Transverse colon (tissue), 4 donors: ENCODE results near the gene DENND2D. TPM values are rescaled to one million over a fixed set of nuclear protein-coding genes. Genes with fewer than 3 reads are reported as not detected.

Experiments
- DNase-seq: peaks from one replicate; pipeline ENCODE4 v3.0.0-alpha.2; 2019
- H3K27ac ChIP-seq, 4 donors: fragments of 200-600 bp; sonication (generic); 2 replicates each; pipeline ENCODE4 v1.5.1; 2016 to 2018; ENCODE audit warnings: inconsistent platforms in 4 of 4
- H3K27me3 ChIP-seq: fragments of 200-600 bp; sonication (generic); 2 replicates; pipeline ENCODE4 v1.5.1; 2017; ENCODE audit warnings: inconsistent platforms
- H3K36me3 ChIP-seq, 4 donors: fragments of 200-600 bp; sonication (generic); 2 replicates each; pipeline ENCODE4 v1.5.1; 2017 to 2019; ENCODE audit warnings: inconsistent platforms in 4 of 4
- H3K4me1 ChIP-seq, 4 donors: fragments of 200-600 bp; sonication (generic); 2 replicates each; pipeline ENCODE4 v1.5.1; 2017 to 2020; ENCODE audit warnings: inconsistent platforms in 4 of 4
- H3K4me3 ChIP-seq, 4 donors: fragments of 200-600 bp; sonication (generic); 1 replicate in 1 of 4; 2 replicates in 3 of 4; pipeline versions ENCODE4 v1.5.1 to v1.6.1; 2017 to 2019; ENCODE audit warnings: inconsistent platforms in 4 of 4
- H3K9me3 ChIP-seq, 2 donors: fragments of 200-600 bp; sonication (generic); 2 replicates each; pipeline ENCODE4 v1.5.1; 2017 to 2019; ENCODE audit warnings: inconsistent platforms in 2 of 2
- CTCF ChIP-seq, 5 experiments: fragments of 200-600 bp in 3 of 5; fragments of 450-650 bp in 2 of 5; sonication (generic) in 3 of 5; IDR thresholded peaks; 1 replicate in 2 of 5; 2 replicates in 3 of 5; pipeline ENCODE4 v1.5.1; 2016 to 2017; ENCODE audit warnings: antibody characterized with exemption in 5 of 5, inconsistent platforms in 3 of 5, mild to moderate bottlenecking in 2 of 5, moderate library complexity in 1 of 5
- EP300 ChIP-seq: sonication (generic); formaldehyde crosslinking; IDR thresholded peaks from one replicate; pipeline ENCODE4 v1.6.1; 2017; ENCODE audit warnings: antibody characterized with exemption, low read depth
- POLR2A ChIP-seq: fragments of 450-650 bp; IDR thresholded peaks from one replicate; pipeline ENCODE4 v1.6.1; 2016; ENCODE audit warnings: antibody characterized with exemption, mild to moderate bottlenecking, moderate library complexity
- POLR2AphosphoS5 ChIP-seq, 3 donors: sonication (generic); formaldehyde crosslinking; IDR thresholded peaks; one replicate each; pipeline ENCODE4 v1.6.1; 2016; ENCODE audit warnings: antibody characterized with exemption in 3 of 3
- WGBS, 2 donors: methylation state at CpG; one replicate each; pipeline ENCODE4 v1.1.5; 2018; ENCODE audit warnings: low coverage in 1 of 2; 5-methylcytosine and 5-hydroxymethylcytosine counted together
- in situ Hi-C, 4 donors: fragments of 200-750 bp; cut with MboI; loops; one replicate each; pipeline versions ENCODE4 v1.15.0 to v1.15.1; 2017; ENCODE audit warnings: low sequenced_read_pairs in 3 of 4, low pct_ligation_motif_present in 1 of 4, low pct_unique_long_range_greater_than_20kb in 1 of 4
- intact Hi-C: fragments of 100-400 bp; cut with DNase I; formaldehyde crosslinking; loops from one replicate; pipeline ENCODE4 v1.15.1; 2023; ENCODE audit warnings: low total_unique reads
- total RNA-seq, 4 donors: library from RNA; depleted of rRNA; stranded (reverse); fragments of >200 nt; gene quantifications; one replicate each; pipeline ENCODE4 v1.1.0, GENCODE V29; 2016

The DENND2D gene
- total RNA-seq, 4 donors from 2014 or later = 43.4 to 61.0 (median 50.7) TPM

- Histone ChIP-seq H3K36me3 (peaks cover 0 to 27% (median 3%) of the 10 kb centered on the region in 4 donors), H3K27me3 (no peaks in the 10 kb centered on the region), H3K9me3 (no peaks in the 10 kb centered on the region), H3K4me1 (peaks cover 0 to 10% (median 0%) of the 10 kb centered on the region in 4 donors), H3K27ac (no peak overlapping the region), H3K4me3 (no peak overlapping the region)
- 28% methylated on average over 1 of the region's 1 CpG; no CpG with 5 or more reads in 1 of the 2 donors for WGBS, 2 donors
- intact Hi-C loops = no loop called here
- in situ Hi-C loops = no loop called here
- TF ChIP-seq POLR2A (no peak), POLR2AphosphoS5 (IDR thresholded peaks at IDR 0.05) (no peak), EP300 (no peak), CTCF (IDR thresholded peaks at IDR 0.05) (no peak)
- no peak for DNase-seq
Measured at GRCh38 chr1:111161843-111162487, 38.5 kb downstream of the DENND2D start.

GRCh38 chr1:111157431-111157830 lies 43.0 kb downstream of the DENND2D start:
- peaks cover 0 to 44% (median 12%) of the 10 kb centered on the region in 4 donors for H3K36me3 ChIP-seq

GRCh38 chr1:111154021-111154999 lies 46.1 kb downstream of the DENND2D start:
- TF ChIP-seq POLR2AphosphoS5 (IDR thresholded peaks at IDR 0.05) (no peak), EP300 (no peak), CTCF (IDR thresholded peaks at IDR 0.05) (no peak), POLR2A (no peak)
- WGBS, 2 donors = 84 to 87% methylated on average over 4 to 5 of the region's 5 CpGs
- intact Hi-C loops = no loop called here
- in situ Hi-C loops = no loop called here
- no peak overlapping the region for H3K4me3 ChIP-seq
- H3K9me3 ChIP-seq = no peaks in the 10 kb centered on the region
- H3K27me3 ChIP-seq = no peaks in the 10 kb centered on the region
- peaks cover 0 to 12% (median 0%) of the 10 kb centered on the region in 4 donors for H3K4me1 ChIP-seq
- H3K27ac ChIP-seq = no peak overlapping the region
- peaks cover 0 to 24% (median 9%) of the 10 kb centered on the region in 4 donors for H3K36me3 ChIP-seq
- DNase-seq = no peak

More at GRCh38 chr1:111157431-111157830, 43.0 kb downstream of the DENND2D start:
- H3K9me3 ChIP-seq = no peaks in the 10 kb centered on the region
- H3K27me3 ChIP-seq = no peaks in the 10 kb centered on the region
- TF ChIP-seq POLR2A (no peak), CTCF (IDR thresholded peaks at IDR 0.05) (no peak)
- H3K4me3 ChIP-seq = no peak overlapping the region
- H3K4me1 ChIP-seq = peaks cover 0 to 16% (median 0%) of the 10 kb centered on the region in 4 donors
- in situ Hi-C loops (no loop called here), intact Hi-C loops (no loop called here)
- no peak overlapping the region for H3K27ac ChIP-seq
- WGBS, 2 donors = 81 to 83% methylated on average over 2 of the region's 2 CpGs
- no peak for DNase-seq

GRCh38 chr1:111151838-111152237 lies 48.6 kb downstream of the DENND2D start:
- Histone ChIP-seq H3K4me3 (no peak overlapping the region), H3K9me3 (no peaks in the 10 kb centered on the region), H3K36me3 (peaks cover 0 to 35% (median 9%) of the 10 kb centered on the region in 4 donors), H3K27me3 (no peaks in the 10 kb centered on the region), H3K27ac (no peak overlapping the region), H3K4me1 (peaks cover 0 to 9% (median 0%) of the 10 kb centered on the region in 4 donors)
- TF ChIP-seq CTCF (IDR thresholded peaks at IDR 0.05) = no peak
- in situ Hi-C loops (no loop called here), intact Hi-C loops (no loop called here)
- WGBS, 2 donors = 48 to 49% methylated on average over 3 of the region's 3 CpGs
- DNase-seq = no peak
